HG02798 (cell line): ENCODE data around the gene SELP.

ENCODE experiments used
- ATAC-seq: cut with Tn5 transposase; IDR thresholded peaks from one replicate; pipeline ENCODE4 v1.9.1; 2021; ENCODE audit warnings: mild to moderate bottlenecking; ENCODE audit not compliant: unreplicated experiment, poor library complexity

The SELP gene

DNA sequence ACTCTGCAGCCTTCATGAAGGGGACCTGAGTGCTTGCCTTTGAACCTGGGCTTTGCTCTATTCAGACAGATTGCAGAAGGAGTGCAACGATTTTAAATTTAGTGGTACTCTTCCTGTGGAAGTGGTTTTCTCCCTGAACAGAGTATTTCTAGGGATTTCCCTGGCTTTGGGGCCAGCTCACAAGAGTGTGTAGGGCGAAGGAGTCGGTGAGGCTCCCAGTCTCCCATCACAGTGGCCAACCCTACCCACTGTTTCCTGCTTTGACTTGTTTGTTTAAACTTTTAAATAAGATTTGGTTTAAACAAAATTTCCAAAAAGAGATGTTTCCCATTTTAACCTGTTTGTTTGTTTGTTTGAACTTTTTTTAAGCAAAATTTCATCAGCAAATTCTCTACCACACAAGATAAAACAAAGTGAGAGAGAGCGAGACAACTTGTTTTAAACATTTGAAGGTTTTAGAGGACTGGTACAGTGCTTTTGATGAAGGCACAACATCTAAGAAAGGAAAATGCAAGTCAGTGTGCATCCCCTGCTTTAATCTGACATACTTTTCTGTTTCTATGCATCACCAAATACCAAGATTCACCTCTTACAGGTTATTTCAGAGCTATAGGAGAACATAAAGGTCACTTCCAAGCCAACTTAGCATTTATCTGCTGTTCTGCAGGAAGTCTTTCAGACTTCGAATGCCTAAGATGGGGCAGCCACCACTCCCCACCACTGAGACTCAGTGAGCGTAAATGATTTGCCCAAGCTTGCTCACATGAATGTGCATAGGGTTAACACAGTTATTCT, 6.6 kb downstream of the SELP start:
- ATAC-seq, result no peak

DNA sequence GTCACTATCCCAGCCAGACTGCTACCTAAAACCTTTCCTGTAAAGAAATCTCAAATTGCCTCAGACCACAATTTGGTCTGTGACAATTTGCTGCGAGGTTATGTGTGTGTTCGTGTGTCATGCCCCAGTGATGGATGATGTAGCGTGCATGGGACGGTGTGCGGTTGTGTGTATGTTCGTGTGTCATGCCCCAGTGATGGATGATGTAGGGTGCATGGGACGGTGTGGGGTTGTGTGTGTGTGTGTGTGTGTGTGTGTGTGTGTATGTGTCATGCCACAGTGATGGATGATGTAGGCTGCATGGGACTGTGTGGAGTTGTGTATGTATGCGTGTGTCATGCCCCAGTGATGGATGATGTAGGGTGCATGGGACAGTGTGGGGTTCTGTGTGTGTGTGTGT, 9.4 kb downstream of the SELP start:
- ATAC-seq, result no peak

DNA sequence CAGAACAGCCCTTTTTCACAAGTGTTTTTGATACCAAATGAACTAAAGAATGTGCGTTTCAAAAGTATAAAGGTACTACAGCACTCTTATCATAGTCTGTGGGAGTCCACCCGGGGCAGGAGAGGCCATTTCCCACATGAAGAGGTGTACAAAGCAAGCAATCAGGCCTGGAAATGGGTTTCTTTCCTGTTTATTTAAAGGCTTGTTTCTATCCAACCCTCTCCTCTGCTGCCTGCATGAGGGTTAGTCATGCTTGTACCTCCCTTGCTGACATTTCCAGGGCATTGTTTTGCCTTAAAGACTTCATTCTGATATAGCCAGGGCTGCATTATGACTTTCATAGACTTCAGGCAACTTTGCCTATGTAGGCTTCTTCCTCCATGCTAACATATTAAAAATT, 11.6 kb downstream of the SELP start:
- ATAC-seq, result no peak

- ATAC-seq, result no peak
Observed at GRCh38 chr1:169615803-169616202, 14.1 kb downstream of the SELP start.

DNA sequence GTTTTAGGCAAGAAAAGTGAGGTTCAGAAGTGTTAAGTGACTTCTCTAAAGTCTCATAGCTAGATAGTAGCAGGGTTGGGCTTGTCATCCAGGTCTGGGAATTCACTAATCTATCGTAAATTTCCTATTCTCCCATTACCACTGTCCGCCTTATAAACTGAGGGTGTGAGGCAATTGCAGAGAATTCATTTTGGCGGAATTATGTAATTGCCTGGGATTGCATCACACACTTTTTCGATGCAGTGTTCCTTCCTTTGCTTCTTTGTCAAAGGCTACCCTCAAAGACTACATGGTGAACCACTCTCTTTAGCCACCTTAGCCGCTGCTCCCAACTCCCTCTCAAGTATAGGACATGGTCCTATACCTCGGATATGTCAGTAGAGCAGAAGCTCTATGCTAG, 19.1 kb downstream of the SELP start:
- ATAC-seq, result no peak

- ATAC-seq, result no peak
Observed at GRCh38 chr1:169610108-169610507, 19.8 kb downstream of the SELP start.

- no peak for ATAC-seq
Observed at GRCh38 chr1:169608226-169608625, 21.7 kb downstream of the SELP start.

- ATAC-seq, result no peak
Observed at GRCh38 chr1:169604781-169605560, 25.0 kb downstream of the SELP start.

- no peak for ATAC-seq
Observed at GRCh38 chr1:169601096-169601881, 28.6 kb downstream of the SELP start.

DNA sequence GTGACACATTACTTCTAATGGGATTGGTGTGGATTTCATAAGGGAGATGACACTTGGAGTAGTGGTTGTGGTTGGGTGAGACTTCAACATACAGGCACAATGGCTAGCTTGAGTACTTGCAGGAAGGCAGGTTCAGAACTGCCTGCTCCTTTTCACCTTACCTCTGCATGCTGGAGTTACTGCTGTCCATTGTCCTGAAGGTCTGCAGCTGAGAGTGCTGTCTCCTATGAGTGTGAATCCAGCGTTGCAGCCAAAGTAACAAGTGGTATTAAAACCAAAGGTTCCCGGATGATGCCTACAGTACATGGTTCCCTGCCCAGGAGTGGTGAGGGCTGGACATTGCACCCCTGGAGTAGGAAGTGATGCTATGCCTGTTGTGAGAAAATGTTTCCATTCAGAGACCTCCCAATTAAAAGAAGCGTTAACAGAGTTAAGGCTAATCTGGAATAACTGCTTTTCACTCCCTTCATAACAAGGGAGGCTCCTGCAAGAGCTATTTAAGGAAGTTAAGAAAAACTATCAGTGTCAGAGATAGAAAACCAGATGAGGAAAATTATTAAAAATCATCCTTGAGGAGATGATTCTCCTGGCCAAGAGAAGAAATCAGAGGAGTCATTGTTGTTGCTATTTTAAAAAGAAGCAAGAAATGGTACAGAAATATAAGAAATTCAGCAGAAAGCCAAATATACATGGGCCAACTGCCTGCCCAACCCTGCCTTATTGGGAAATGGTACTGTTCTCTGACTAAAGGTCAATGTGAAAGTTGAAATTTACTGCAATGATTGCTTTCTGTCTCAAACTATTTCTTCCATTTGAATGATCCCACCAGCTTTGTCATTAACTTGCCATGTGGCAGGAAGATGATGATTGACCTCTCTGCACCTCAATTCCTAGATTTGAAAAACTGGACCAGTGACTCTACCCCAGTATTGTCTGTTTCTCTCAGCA, 33.9 kb downstream of the SELP start:
- peak; percentile 37 for ATAC-seq

GRCh38 chr1:169594391-169594790, 35.5 kb downstream of the SELP start:
- peak; percentile 36 for ATAC-seq

- ATAC-seq, result no peak
Observed at GRCh38 chr1:169590932-169591331, 39.0 kb downstream of the SELP start.

- no peak for ATAC-seq
Observed at GRCh38 chr1:169588785-169589485, 41.0 kb downstream of the SELP start.

DNA sequence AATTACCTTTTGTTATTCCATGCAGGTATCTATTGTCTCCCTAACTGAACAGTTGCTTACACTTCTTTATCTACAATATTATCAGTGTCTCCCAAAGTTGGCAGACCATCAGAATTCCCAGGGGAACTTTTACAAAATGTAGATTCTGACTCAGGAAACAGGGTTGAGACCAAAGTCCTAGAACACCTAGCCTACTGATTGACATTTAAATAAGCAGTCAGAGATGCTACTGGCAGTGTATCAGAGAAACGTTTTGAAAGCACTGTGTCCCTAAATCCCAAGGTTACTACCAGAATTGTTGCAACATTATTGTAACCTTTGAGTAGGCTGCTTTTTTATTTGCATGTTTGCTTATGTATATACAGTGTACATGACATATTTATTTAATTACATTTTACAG, 41.8 kb downstream of the SELP start:
- no peak for ATAC-seq

GRCh38 chr1:169586395-169587255, 43.3 kb downstream of the SELP start, which contains the start of gene F5:
Gene F5, minus strand, starts transcription at chr1:169586481. Its CDS starts 95 bp downstream, at chr1:169586386.
- ATAC-seq, result peak; percentile 93

DNA sequence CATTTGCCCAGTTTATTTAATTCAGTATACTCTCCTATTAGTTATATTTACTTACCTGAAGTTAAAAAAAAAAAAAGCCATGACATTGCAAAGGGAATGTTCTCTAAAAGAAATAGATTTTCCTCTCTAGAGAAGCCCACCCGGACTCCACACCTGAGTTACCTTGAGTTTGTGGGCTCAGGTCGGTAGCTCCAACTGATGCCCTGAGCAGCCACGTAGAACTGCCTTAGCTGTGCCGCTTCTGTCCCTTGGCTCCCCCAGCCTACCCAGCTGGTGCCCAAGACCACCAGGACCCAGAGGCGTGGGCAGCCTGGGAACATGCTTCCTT, 43.9 kb downstream of the SELP start:
- ATAC-seq, result no peak

GRCh38 chr1:169585181-169585580, 44.7 kb downstream of the SELP start:
- ATAC-seq, result no peak

GRCh38 chr1:169584483-169585144, 45.3 kb downstream of the SELP start:
- no peak for ATAC-seq
